ENCODE results near the gene OR1M1.

GRCh38 chr19:9073806-9074205 lies 13.1 kb upstream of the OR1M1 start:
- TF ChIP-seq CTCF (IDR thresholded peaks at IDR 0.05) (no peak), EP300 (IDR thresholded peaks at IDR 0.05) (no peak), POLR2A (IDR thresholded peaks at IDR 0.05) (no peak)
